HFFc6 (cell line): ENCODE results near the gene ME3. TPM values are rescaled to one million over a fixed set of nuclear protein-coding genes. Genes with fewer than 3 reads are reported as not detected.

Experiments
- DNase-seq: peaks from one replicate; pipeline ENCODE4 v3.0.0-alpha.2; 2018
- H3K27ac Mint-ChIP-seq: 2 replicates; pipeline ENCODE4 v1.8.0; 2020; ENCODE audit warnings: mild to moderate bottlenecking, mixed read lengths
- H3K27me3 Mint-ChIP-seq: 2 replicates; pipeline ENCODE4 v1.8.0; 2021; ENCODE audit warnings: mild to moderate bottlenecking, moderate library complexity, mixed read lengths; ENCODE audit not compliant: insufficient read depth
- H3K36me3 Mint-ChIP-seq: 2 replicates; pipeline ENCODE4 v1.8.0; 2021; ENCODE audit warnings: low read depth, mixed read lengths
- H3K4me1 Mint-ChIP-seq: 2 replicates; pipeline ENCODE4 v1.8.0; 2020; ENCODE audit warnings: low read depth, mixed read lengths
- H3K4me3 Mint-ChIP-seq: 2 replicates; pipeline ENCODE4 v1.8.0; 2020; ENCODE audit warnings: mild to moderate bottlenecking, moderate library complexity, mixed read lengths
- H3K9me3 Mint-ChIP-seq: 2 replicates; pipeline ENCODE4 v1.8.0; 2020; ENCODE audit warnings: mild to moderate bottlenecking, mixed read lengths
- CTCF ChIP-seq: fragments of 200-600 bp; sonication (generic); IDR thresholded peaks from 2 replicates; pipeline ENCODE4 v1.5.0; 2021; ENCODE audit warnings: antibody characterized with exemption, mild to moderate bottlenecking
- total RNA-seq, 6 experiments: library from RNA; stranded (reverse); fragmentation: NEBNext Ultra II Directional; extraction: Animal tissue kit (Norgen Biotek cat#: 25700); gene quantifications; 2 replicates in 1 of 6; 3 replicates in 5 of 6; pipeline ENCODE4 v1.2.3, GENCODE V29; 2021

Gene ME3
- total RNA-seq, 6 experiments from 2014 or later = 3.5 to 8.6 (median 6.6) TPM

GRCh38 chr11:86587264-86588193 lies 84.9 kb downstream of the ME3 start:
- no peak for DNase-seq
- Mint-ChIP-seq H3K36me3 (no peaks in the 10 kb centered on the region), H3K4me1 (peaks cover 16% of the 10 kb centered on the region), H3K4me3 (no peak overlapping the region), H3K27ac (no peak overlapping the region), H3K27me3 (peaks cover 3% of the 10 kb centered on the region; the same call in 1 of the 2 replicates), H3K9me3 (no peaks in the 10 kb centered on the region)
- no peak for TF ChIP-seq CTCF

DNA sequence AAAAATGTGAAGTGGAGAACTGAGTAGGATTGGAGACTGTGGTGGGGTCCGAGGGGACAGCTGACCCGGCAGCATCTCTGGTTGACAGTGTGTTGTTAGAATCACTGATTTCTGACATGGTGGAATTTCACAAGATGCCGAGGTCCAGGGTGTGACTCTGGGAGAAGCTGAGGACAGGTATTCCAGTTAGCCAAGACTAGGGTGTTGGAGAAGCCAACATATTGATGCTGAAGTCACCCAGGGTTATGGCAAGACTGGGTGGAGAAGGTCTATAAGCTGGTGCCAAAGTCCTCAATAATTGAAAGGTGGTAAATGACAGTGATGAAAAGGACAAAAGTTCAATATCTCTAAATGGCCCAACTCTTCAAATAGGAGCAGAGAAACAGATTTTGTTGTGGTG lies 86.1 kb downstream of the ME3 start:
- H3K4me1 Mint-ChIP-seq = peaks cover 4% of the 10 kb centered on the region
- no peak for TF ChIP-seq CTCF
- no peak overlapping the region for H3K4me3 Mint-ChIP-seq
- no peaks in the 10 kb centered on the region for H3K36me3 Mint-ChIP-seq
- H3K27me3 Mint-ChIP-seq = peaks cover 1% of the 10 kb centered on the region
- no peaks in the 10 kb centered on the region for H3K9me3 Mint-ChIP-seq
- DNase-seq = no peak
- no peak overlapping the region for H3K27ac Mint-ChIP-seq

GRCh38 chr11:86582898-86583297 lies 89.5 kb downstream of the ME3 start:
- H3K27ac Mint-ChIP-seq = no peak overlapping the region
- H3K4me3 Mint-ChIP-seq = no peak overlapping the region
- H3K36me3 Mint-ChIP-seq = no peaks in the 10 kb centered on the region
- no peaks in the 10 kb centered on the region for H3K9me3 Mint-ChIP-seq
- H3K4me1 Mint-ChIP-seq = peaks cover 14% of the 10 kb centered on the region
- no peak for DNase-seq
- TF ChIP-seq CTCF = no peak
- H3K27me3 Mint-ChIP-seq = no peaks in the 10 kb centered on the region; the same call in 1 of the 2 replicates

DNA sequence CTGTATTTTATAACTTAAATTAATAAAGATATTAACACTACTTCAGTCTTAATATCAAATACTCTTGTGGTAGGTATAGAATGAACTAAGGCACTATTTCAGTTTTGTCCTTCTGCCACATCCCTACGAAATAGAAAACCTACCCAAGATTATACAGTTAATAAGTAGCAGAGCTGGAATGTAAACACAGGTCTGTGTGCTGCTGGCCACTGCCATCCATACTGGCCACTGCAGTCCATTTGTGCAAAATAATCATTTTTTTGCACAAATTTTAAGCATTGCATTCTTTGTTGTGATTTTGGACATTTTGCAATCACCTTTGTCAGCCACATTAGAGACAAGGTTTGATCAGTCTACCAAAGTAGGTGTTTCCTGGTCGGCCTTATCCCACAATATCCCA lies 91.9 kb downstream of the ME3 start:
- Mint-ChIP-seq H3K36me3 (no peaks in the 10 kb centered on the region; the same call in 1 of the 2 replicates), H3K27ac (no peak overlapping the region), H3K4me3 (no peak overlapping the region), H3K9me3 (no peaks in the 10 kb centered on the region), H3K4me1 (peaks cover 19% of the 10 kb centered on the region), H3K27me3 (no peaks in the 10 kb centered on the region; the same call in 1 of the 2 replicates)
- no peak for TF ChIP-seq CTCF
- DNase-seq = no peak

DNA sequence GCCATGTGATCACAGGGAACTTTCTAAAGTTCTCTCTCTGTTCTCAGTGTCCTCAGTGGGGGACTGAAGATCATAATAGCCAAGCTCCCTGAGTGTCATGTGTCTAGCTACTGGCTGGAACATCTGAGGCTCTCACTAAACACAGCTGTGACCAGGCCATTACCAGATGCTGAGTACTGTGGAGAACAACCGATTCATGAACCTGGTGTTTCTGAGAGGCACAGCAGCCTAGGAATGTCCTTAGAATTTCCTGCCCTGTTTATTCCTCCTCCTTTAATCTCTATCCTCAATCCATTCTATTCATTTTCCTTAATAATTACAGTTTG lies 93.0 kb downstream of the ME3 start:
- Mint-ChIP-seq H3K36me3 (no peaks in the 10 kb centered on the region; the same call in 1 of the 2 replicates), H3K9me3 (no peaks in the 10 kb centered on the region), H3K4me1 (peaks cover 25% of the 10 kb centered on the region), H3K4me3 (no peak overlapping the region), H3K27ac (no peak overlapping the region), H3K27me3 (no peaks in the 10 kb centered on the region; the same call in 1 of the 2 replicates)
- no peak for DNase-seq
- TF ChIP-seq CTCF = no peak
